ENCODE results near the gene XYLT1.

The XYLT1 gene

DNA sequence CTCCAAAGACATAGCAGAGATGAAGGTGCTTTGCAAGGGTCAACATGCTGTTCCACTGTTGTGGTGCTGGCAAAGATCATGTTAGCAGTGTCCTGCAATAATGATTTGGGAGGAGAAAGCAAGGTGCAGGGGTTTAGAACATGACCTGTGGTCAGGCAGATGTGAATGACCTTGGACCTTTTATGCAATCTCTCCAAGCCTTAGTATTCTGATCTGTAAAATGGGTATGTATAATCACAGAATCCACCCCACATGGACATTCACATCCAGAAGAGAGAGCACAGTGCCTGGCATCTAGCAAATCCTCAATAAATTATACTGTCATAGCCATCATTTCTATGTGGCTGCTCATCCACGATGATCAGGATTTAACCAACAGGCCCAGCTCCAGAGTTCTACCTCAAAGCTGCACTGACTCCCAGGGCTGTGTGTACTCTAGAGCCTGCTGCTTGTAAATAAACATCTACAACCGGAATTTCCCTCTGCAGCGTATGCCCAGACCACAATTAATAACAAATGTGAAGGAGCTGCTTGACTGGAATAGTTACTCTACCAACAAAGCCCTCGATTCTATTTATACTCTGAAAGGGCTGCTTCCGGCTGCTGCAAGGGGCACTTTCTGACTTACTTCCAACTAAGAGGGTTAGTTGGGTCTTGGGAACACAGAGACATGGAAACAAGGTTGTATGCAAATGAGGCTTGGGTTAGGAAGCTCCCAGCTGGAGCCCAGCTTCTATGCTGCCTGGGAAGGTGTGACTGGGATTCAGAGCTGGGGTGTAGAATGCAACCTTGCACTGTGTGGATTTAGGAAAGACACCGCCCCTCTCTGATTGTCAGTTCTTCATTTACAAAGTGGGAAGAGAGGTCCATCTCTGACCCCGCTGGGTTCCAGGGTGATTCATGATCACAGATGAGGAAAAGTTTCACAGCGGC lies 265.2 kb downstream of the XYLT1 start:
- H3K4me3 ChIP-seq (IDR thresholded peaks at IDR 0.05; ENCODE audit: insufficient read depth, low read depth, low read length): no peak overlapping the region
- H4K20me1 ChIP-seq (ENCODE audit: insufficient read depth): no peaks in the 10 kb centered on the region
- H3K27me3 ChIP-seq (ENCODE audit: insufficient read depth, low read depth): no peaks in the 10 kb centered on the region
- H3K79me2 ChIP-seq (ENCODE audit: insufficient read depth, low read depth): no peaks in the 10 kb centered on the region
- H3K4me2 ChIP-seq: no peak overlapping the region
- H3K4me1 ChIP-seq (ENCODE audit: low read depth, poor library complexity, severe bottlenecking): no peaks in the 10 kb centered on the region
- H3K27ac ChIP-seq: no peak overlapping the region
- H2AFZ ChIP-seq (ENCODE audit: low read depth): no peak overlapping the region
- no peak overlapping the region for H3K9ac ChIP-seq
- TF ChIP-seq, protein P1, sequence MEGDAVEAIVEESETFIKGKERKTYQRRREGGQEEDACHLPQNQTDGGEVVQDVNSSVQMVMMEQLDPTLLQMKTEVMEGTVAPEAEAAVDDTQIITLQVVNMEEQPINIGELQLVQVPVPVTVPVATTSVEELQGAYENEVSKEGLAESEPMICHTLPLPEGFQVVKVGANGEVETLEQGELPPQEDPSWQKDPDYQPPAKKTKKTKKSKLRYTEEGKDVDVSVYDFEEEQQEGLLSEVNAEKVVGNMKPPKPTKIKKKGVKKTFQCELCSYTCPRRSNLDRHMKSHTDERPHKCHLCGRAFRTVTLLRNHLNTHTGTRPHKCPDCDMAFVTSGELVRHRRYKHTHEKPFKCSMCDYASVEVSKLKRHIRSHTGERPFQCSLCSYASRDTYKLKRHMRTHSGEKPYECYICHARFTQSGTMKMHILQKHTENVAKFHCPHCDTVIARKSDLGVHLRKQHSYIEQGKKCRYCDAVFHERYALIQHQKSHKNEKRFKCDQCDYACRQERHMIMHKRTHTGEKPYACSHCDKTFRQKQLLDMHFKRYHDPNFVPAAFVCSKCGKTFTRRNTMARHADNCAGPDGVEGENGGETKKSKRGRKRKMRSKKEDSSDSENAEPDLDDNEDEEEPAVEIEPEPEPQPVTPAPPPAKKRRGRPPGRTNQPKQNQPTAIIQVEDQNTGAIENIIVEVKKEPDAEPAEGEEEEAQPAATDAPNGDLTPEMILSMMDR (conservative IDR thresholded peaks at IDR 0.05; ENCODE audit: low read depth, low read length): no peak
- H3K36me3 ChIP-seq (ENCODE audit: insufficient read depth): no peaks in the 10 kb centered on the region

DNA sequence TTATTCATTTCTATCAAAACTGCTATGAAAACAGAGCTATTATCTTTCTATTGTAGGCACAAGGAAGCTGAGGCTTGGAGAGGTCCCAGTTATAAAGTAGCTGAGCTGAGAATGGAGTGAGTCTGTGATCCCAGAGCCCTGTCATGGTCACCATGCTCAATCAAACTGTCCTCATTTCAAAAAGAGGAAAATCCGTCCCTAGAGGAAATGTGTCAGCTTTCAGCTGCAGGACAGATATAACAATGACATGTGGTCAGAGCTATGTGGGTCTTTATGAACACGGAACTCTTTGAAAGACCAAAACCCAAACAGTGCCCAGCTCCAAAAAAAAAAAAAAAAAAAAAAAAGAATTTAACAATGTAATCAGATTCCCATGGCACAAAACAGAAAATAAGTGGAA lies 266.1 kb downstream of the XYLT1 start:
- Histone ChIP-seq H3K4me2 (no peak overlapping the region), H4K20me1 (ENCODE audit: insufficient read depth) (no peaks in the 10 kb centered on the region), H3K27ac (no peak overlapping the region), H3K4me1 (ENCODE audit: low read depth, poor library complexity, severe bottlenecking) (no peaks in the 10 kb centered on the region), H3K9ac (no peak overlapping the region), H3K27me3 (ENCODE audit: insufficient read depth, low read depth) (no peaks in the 10 kb centered on the region), H2AFZ (ENCODE audit: low read depth) (no peak overlapping the region), H3K79me2 (ENCODE audit: insufficient read depth, low read depth) (no peaks in the 10 kb centered on the region), H3K36me3 (ENCODE audit: insufficient read depth) (no peaks in the 10 kb centered on the region), H3K4me3 (IDR thresholded peaks at IDR 0.05; ENCODE audit: insufficient read depth, low read depth, low read length) (no peak overlapping the region)
- TF ChIP-seq, protein P1 (conservative IDR thresholded peaks at IDR 0.05; ENCODE audit: low read depth, low read length): no peak

DNA sequence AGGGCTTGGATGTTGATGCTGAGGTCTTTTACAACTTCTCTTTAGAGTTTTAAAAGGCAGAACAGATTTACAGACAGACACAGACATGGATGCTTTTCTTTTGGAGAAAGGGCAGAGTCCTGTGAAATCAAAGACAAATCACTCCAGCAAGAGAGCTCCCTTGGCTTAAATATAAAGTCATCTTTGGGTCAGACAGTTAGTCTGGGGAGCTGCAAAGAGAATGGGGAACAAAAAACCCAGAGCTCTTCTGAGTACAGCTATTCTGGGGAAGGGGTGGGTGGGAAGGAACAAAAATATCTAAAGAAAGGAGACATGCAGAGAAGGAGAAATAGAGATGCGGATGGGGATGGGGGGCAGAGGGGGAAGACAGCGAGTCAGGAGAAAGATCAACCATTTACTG lies 266.6 kb downstream of the XYLT1 start:
- Histone ChIP-seq H2AFZ (ENCODE audit: low read depth) (no peak overlapping the region), H3K4me1 (ENCODE audit: low read depth, poor library complexity, severe bottlenecking) (no peaks in the 10 kb centered on the region), H3K9ac (no peak overlapping the region), H3K4me2 (no peak overlapping the region), H3K27me3 (ENCODE audit: insufficient read depth, low read depth) (no peaks in the 10 kb centered on the region), H3K4me3 (IDR thresholded peaks at IDR 0.05; ENCODE audit: insufficient read depth, low read depth, low read length) (no peak overlapping the region), H3K36me3 (ENCODE audit: insufficient read depth) (no peaks in the 10 kb centered on the region), H3K79me2 (ENCODE audit: insufficient read depth, low read depth) (no peaks in the 10 kb centered on the region), H3K27ac (no peak overlapping the region), H4K20me1 (ENCODE audit: insufficient read depth) (no peaks in the 10 kb centered on the region)
- TF ChIP-seq, protein P1 (conservative IDR thresholded peaks at IDR 0.05; ENCODE audit: low read depth, low read length): no peak

DNA sequence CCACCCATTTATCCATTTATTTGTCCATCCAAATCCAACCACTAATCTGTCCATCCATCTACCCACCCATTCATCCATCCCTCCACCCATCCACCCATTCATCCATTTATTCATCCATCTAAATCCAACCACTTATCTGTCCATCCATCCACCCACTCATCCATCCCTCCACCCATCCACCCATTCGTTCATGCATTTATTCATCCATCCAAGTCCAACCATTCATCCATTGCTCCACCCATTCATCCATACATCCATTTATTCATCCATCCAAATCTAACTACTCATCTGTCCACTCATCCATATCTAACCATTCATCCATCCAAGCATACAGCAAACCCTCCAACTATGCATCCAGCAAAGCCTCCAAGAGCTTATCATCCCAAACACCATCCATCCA lies 267.3 kb downstream of the XYLT1 start:
- TF ChIP-seq, protein P1 (conservative IDR thresholded peaks at IDR 0.05; ENCODE audit: low read depth, low read length): no peak
- Histone ChIP-seq H3K4me1 (ENCODE audit: low read depth, poor library complexity, severe bottlenecking) (no peaks in the 10 kb centered on the region), H3K79me2 (ENCODE audit: insufficient read depth, low read depth) (no peaks in the 10 kb centered on the region), H3K36me3 (ENCODE audit: insufficient read depth) (no peaks in the 10 kb centered on the region), H2AFZ (ENCODE audit: low read depth) (no peak overlapping the region), H4K20me1 (ENCODE audit: insufficient read depth) (no peaks in the 10 kb centered on the region), H3K9ac (no peak overlapping the region), H3K27me3 (ENCODE audit: insufficient read depth, low read depth) (no peaks in the 10 kb centered on the region), H3K4me2 (no peak overlapping the region), H3K27ac (no peak overlapping the region), H3K4me3 (IDR thresholded peaks at IDR 0.05; ENCODE audit: insufficient read depth, low read depth, low read length) (no peak overlapping the region)
